ENCODE results near the gene SCD5.

- TF ChIP-seq CTCF (IDR thresholded peaks at IDR 0.05) (no peak), POLR2AphosphoS5 (IDR thresholded peaks at IDR 0.05) (no peak), POLR2A (IDR thresholded peaks at IDR 0.05) (no peak)
Observed at GRCh38 chr4:82694892-82695291, 103.7 kb downstream of the SCD5 start.

Data from prostate gland (tissue), 2 donors.